Esophagus squamous epithelium (tissue), 5 donors: ENCODE data around the gene CASTOR1. TPM values are rescaled to one million over a fixed set of nuclear protein-coding genes. Genes with fewer than 3 reads are reported as not detected.

Experiments
- DNase-seq: peaks from one replicate; lab custom pipeline; 2025; lab: John Stamatoyannopoulos, UW
- H3K27ac ChIP-seq, 4 donors: fragments of 200-600 bp; sonication (generic); one replicate each; pipeline ENCODE4 v1.5.1; 2016 to 2019; ENCODE audit warnings: mild to moderate bottlenecking in 1 of 4
- H3K27me3 ChIP-seq, 4 donors: fragments of 200-600 bp; sonication (generic); 1 replicate in 3 of 4; 2 replicates in 1 of 4; pipeline versions ENCODE4 v1.5.1 to v1.6.0; 2017 to 2021; ENCODE audit warnings: antibody characterized with exemption in 1 of 4
- H3K36me3 ChIP-seq, 3 donors: fragments of 200-600 bp; sonication (generic); one replicate each; pipeline ENCODE4 v1.5.1; 2016 to 2019
- H3K4me1 ChIP-seq, 3 donors: fragments of 200-600 bp; sonication (generic); one replicate each; pipeline ENCODE4 v1.5.1; 2017 to 2019
- H3K4me3 ChIP-seq, 4 donors: fragments of 200-600 bp; sonication (generic); 1 replicate in 3 of 4; 2 replicates in 1 of 4; pipeline ENCODE4 v1.5.1; 2016 to 2019; ENCODE audit warnings: mild to moderate bottlenecking in 2 of 4, moderate library complexity in 1 of 4
- H3K9me3 ChIP-seq, 3 donors: fragments of 200-600 bp; sonication (generic); one replicate each; pipeline ENCODE4 v1.5.1; 2016 to 2019
- POLR2A ChIP-seq, 4 donors: fragments of 450-650 bp; IDR thresholded peaks; one replicate each; pipeline ENCODE4 v1.6.1; 2017; ENCODE audit warnings: antibody characterized with exemption in 4 of 4, mild to moderate bottlenecking in 4 of 4, moderate library complexity in 3 of 4
- WGBS, 2 donors: methylation state at CpG; one replicate each; pipeline ENCODE4 v1.1.5; 2018; 5-methylcytosine and 5-hydroxymethylcytosine counted together
- intact Hi-C: fragments of 100-400 bp; cut with DNase I; formaldehyde crosslinking; loops from one replicate; pipeline ENCODE4 v1.15.0; 2022
- total RNA-seq, 4 donors: library from RNA; depleted of rRNA; stranded (reverse); fragments of >200 nt; gene quantifications; one replicate each; pipeline ENCODE4 v1.1.0, GENCODE V29; 2016
- TF ChIP-seq, protein P1 (sequence below), 6 experiments: fragments of 450-650 bp in 4 of 6; fragments of 200-600 bp in 2 of 6; sonication (generic) in 2 of 6; IDR thresholded peaks; one replicate each; pipeline ENCODE4 v1.5.1; 2016 to 2019; ENCODE audit warnings: antibody characterized with exemption in 6 of 6, mild to moderate bottlenecking in 4 of 6, moderate library complexity in 4 of 6
- donor health status: DM: yes; HTN: yes; CAD: no.

The CASTOR1 gene
- total RNA-seq, 4 donors from 2014 or later: 18.9 to 76.4 (median 40.7) TPM

DNA sequence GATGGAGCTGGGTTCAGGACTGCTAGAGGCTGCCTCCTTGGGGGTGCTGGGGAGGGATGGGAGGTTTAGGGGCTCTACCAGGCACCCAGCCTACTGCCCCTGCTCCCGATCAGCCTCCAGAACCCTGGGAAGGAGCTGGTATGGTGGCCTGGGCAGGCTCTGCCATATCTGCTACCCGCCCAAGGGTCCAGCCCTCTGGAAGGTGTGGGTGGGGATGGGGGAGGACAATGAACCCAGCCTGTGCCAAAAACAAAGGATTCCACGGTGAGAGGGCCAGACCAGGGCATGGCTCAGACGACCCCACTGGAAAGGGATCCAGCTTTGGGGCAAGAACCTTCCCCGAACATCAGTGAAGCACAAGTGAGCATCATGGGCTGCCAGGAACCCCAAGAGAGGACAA lies 3.0 kb downstream of the CASTOR1 start:
- Histone ChIP-seq H3K27ac (no peak overlapping the region), H3K4me1 (peaks cover 24 to 48% (median 30%) of the 10 kb centered on the region in 3 donors), H3K27me3 (no peaks in the 10 kb centered on the region), H3K4me3 (no peak overlapping the region), H3K36me3 (peaks cover 7 to 55% (median 8%) of the 10 kb centered on the region in 3 donors), H3K9me3 (no peaks in the 10 kb centered on the region)
- 93% methylated on average over 4 of the region's 5 CpGs; no CpG with 5 or more reads in 1 of the 2 donors for WGBS, 2 donors
- intact Hi-C loops: loop anchor here (5.0 kb wide), 2 partner anchors 41 to 101 kb away; partner anchors contain the start of genes RNF215 and TBC1D10A
- TF ChIP-seq, protein P1, sequence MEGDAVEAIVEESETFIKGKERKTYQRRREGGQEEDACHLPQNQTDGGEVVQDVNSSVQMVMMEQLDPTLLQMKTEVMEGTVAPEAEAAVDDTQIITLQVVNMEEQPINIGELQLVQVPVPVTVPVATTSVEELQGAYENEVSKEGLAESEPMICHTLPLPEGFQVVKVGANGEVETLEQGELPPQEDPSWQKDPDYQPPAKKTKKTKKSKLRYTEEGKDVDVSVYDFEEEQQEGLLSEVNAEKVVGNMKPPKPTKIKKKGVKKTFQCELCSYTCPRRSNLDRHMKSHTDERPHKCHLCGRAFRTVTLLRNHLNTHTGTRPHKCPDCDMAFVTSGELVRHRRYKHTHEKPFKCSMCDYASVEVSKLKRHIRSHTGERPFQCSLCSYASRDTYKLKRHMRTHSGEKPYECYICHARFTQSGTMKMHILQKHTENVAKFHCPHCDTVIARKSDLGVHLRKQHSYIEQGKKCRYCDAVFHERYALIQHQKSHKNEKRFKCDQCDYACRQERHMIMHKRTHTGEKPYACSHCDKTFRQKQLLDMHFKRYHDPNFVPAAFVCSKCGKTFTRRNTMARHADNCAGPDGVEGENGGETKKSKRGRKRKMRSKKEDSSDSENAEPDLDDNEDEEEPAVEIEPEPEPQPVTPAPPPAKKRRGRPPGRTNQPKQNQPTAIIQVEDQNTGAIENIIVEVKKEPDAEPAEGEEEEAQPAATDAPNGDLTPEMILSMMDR (IDR thresholded peaks at IDR 0.05): no peak
- TF ChIP-seq POLR2A (IDR thresholded peaks at IDR 0.05): no peak
- no peak for DNase-seq

DNA sequence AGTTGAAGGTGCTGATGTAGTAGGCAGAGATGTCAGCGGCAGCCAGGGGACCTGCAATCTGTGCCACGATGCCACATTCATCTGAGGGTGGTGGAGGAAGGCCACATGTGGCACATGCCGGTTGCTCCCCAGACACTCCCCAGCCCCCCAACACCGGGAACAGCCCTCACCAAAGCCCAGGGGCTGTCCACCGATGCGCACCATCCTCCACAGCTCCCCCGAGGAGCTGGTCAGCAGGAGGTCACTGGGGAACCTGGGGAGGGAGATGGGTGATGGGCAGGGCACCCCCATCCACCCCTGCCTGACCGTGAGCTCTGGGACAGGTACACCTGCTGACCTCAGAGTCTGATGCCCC lies 3.5 kb downstream of the CASTOR1 start:
- Histone ChIP-seq H3K36me3 (peaks cover 7 to 55% (median 8%) of the 10 kb centered on the region in 3 donors), H3K4me3 (no peak overlapping the region), H3K27me3 (no peaks in the 10 kb centered on the region), H3K4me1 (peaks cover 19 to 43% (median 25%) of the 10 kb centered on the region in 3 donors), H3K9me3 (no peaks in the 10 kb centered on the region), H3K27ac (no peak overlapping the region)
- DNase-seq: no peak
- 83% methylated on average over 2 of the region's 8 CpGs; no CpG with 5 or more reads in 1 of the 2 donors for WGBS, 2 donors
- no peak for TF ChIP-seq POLR2A (IDR thresholded peaks at IDR 0.05)
- TF ChIP-seq, protein P1 (IDR thresholded peaks at IDR 0.05): no peak
- intact Hi-C loops: loop anchor here (5.0 kb wide), 2 partner anchors 41 to 101 kb away; partner anchors contain the start of genes RNF215 and TBC1D10A

DNA sequence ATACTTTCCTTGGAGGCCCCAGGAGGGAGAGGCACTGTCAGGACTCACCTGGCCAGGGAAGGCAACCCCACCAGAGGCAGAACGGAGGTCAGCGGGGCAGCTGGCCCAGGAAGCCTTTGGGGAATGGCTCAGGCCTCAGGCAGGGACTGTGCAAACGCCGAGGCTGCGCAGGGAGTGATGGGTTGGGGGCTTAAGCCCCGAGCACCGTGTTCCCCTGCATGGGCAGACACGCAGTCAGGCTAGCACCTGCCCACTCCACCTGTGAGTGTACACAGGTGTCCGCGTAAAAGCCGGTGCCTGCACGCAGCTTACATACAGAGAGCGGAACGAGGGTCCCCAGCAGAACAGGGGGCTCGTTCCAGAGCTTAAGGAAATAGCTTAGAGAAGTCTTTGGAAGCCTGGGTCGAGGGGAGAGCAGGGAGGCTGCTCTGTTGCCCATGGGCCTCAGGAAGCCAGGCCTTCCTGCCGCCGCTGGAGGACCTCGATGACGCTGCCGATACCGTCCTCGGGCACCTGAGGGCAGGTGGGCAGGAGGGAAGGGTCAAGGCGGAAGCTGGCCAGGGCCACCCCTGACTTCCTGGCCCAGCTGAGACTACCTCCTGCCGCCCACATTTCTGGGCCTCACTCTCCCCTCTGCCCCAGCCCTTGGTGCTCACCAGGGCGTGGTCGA lies 4.0 kb downstream of the CASTOR1 start:
- no peak for DNase-seq
- TF ChIP-seq, protein P1 (IDR thresholded peaks at IDR 0.05): no peak
- no peak for TF ChIP-seq POLR2A (IDR thresholded peaks at IDR 0.05)
- H3K4me1 ChIP-seq: peaks cover 14 to 38% (median 20%) of the 10 kb centered on the region in 3 donors
- 82 to 96% methylated on average over 12 to 13 of the region's 27 CpGs for WGBS, 2 donors
- H3K9me3 ChIP-seq: no peaks in the 10 kb centered on the region
- no peak overlapping the region for H3K4me3 ChIP-seq
- H3K27me3 ChIP-seq: no peaks in the 10 kb centered on the region
- peaks cover 7 to 55% (median 8%) of the 10 kb centered on the region in 3 donors for H3K36me3 ChIP-seq
- H3K27ac ChIP-seq: no peak overlapping the region
- intact Hi-C loops: loop anchor here (5.0 kb wide), 2 partner anchors 42 to 102 kb away; partner anchors contain the start of genes RNF215 and TBC1D10A

DNA sequence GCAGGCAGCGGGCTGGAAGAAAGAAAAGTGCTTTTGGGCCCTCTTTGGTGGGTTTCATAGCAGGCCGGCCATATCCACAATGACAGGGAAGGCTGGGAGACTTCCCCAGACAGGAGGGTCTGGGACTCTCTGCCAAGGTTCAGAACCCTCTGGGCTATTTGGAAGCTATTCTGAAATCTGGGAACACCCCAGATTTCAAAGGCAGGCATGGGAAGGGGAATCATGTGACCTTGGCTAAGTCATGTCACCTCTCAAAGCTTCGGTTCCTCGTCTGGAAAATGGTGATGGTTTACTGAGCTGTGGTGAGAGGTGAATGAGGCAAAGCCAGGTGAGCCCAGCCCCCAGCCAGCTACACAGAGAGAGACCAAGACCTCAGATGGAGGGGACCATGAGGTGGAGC lies 4.6 kb downstream of the CASTOR1 start:
- no peak for DNase-seq
- Histone ChIP-seq H3K4me1 (peaks cover 11 to 35% (median 16%) of the 10 kb centered on the region in 3 donors), H3K9me3 (no peaks in the 10 kb centered on the region), H3K4me3 (no peak overlapping the region), H3K27me3 (no peaks in the 10 kb centered on the region), H3K27ac (no peak overlapping the region), H3K36me3 (peaks cover 7 to 55% (median 8%) of the 10 kb centered on the region in 3 donors)
- 60% methylated on average over 4 of the region's 4 CpGs; no CpG with 5 or more reads in 1 of the 2 donors for WGBS, 2 donors
- no peak for TF ChIP-seq POLR2A (IDR thresholded peaks at IDR 0.05)
- TF ChIP-seq, protein P1 (IDR thresholded peaks at IDR 0.05): no peak
- intact Hi-C loops: loop anchor here (5.0 kb wide), 2 partner anchors 43 to 103 kb away; partner anchors contain the start of genes RNF215 and TBC1D10A

DNA sequence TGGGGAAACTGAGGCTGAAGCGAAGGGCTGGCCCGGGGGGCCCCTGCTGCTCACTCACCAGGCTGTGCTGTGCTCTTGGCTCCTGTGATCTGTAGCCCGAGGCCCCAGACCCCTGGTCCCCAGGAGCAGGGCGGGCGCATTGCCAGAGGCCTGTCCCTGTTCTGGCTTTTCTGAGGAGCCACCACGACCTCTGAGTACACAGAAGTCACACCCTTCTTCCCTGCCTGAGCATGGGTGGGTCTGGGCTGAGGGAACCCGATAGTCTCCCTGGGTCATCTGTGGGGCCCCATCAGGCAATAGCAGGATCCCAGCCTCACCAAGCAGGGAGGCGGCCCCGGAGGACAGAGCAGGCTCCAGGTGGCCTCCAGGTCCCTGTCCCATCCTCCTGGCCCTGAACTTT lies 5.1 kb downstream of the CASTOR1 start:
- DNase-seq: no peak
- H3K36me3 ChIP-seq: peaks cover 7 to 55% (median 8%) of the 10 kb centered on the region in 3 donors
- H3K27ac ChIP-seq: no peak overlapping the region
- WGBS, 2 donors: 100% methylated on average over 1 of the region's 9 CpGs; no CpG with 5 or more reads in 1 of the 2 donors
- no peak overlapping the region for H3K4me3 ChIP-seq
- no peaks in the 10 kb centered on the region for H3K27me3 ChIP-seq
- peaks cover 16 to 40% (median 21%) of the 10 kb centered on the region in 3 donors for H3K4me1 ChIP-seq
- intact Hi-C loops: no loop called here
- TF ChIP-seq, protein P1 (IDR thresholded peaks at IDR 0.05): no peak
- no peak for TF ChIP-seq POLR2A (IDR thresholded peaks at IDR 0.05)
- no peaks in the 10 kb centered on the region for H3K9me3 ChIP-seq
